HG03442 (cell line): ENCODE results near the gene GSTO1.
A peak's percentile ranks its signal among the peaks of the same experiment; 100 is the strongest.

Experiments
- ATAC-seq: cut with Tn5 transposase; IDR thresholded peaks from one replicate; pipeline ENCODE4 v1.9.1; 2021; ENCODE audit warnings: mild to moderate bottlenecking, moderate library complexity; ENCODE audit not compliant: unreplicated experiment

Gene GSTO1

GRCh38 chr10:104274762-104275721 is 20.4 kb downstream of the GSTO1 start:
- ATAC-seq, result peak; percentile 84

- ATAC-seq, result no peak
These were observed 21.5 kb downstream of the GSTO1 start for GRCh38 chr10:104276192-104276591.

GRCh38 chr10:104277785-104278184 is 23.1 kb downstream of the GSTO1 start:
- no peak for ATAC-seq

GRCh38 chr10:104279550-104280259 is 25.0 kb downstream of the GSTO1 start:
- ATAC-seq, result no peak

- ATAC-seq, result no peak
These were observed 27.0 kb downstream of the GSTO1 start for GRCh38 chr10:104281694-104282093.

GRCh38 chr10:104284846-104285245 is 30.2 kb downstream of the GSTO1 start:
- ATAC-seq, result no peak

- no peak for ATAC-seq
These were observed 32.2 kb downstream of the GSTO1 start for GRCh38 chr10:104286939-104287338.

GRCh38 chr10:104288355-104288754 is 33.7 kb downstream of the GSTO1 start:
- ATAC-seq, result no peak

- peak; percentile 99 for ATAC-seq
These were observed 36.8 kb downstream of the GSTO1 start for GRCh38 chr10:104291439-104291951.

GRCh38 chr10:104293011-104293410 is 38.3 kb downstream of the GSTO1 start:
- ATAC-seq, result no peak

- ATAC-seq, result no peak
These were observed 39.2 kb downstream of the GSTO1 start for GRCh38 chr10:104293781-104294321.

GRCh38 chr10:104296687-104297436 is 42.2 kb downstream of the GSTO1 start:
- ATAC-seq, result no peak

GRCh38 chr10:104297697-104298660 is 43.3 kb downstream of the GSTO1 start:
- ATAC-seq, result no peak

- ATAC-seq, result no peak
These were observed 44.6 kb downstream of the GSTO1 start for GRCh38 chr10:104299031-104299904.

- ATAC-seq, result no peak
These were observed 45.5 kb downstream of the GSTO1 start for GRCh38 chr10:104300002-104300735.

GRCh38 chr10:104300736-104301292 is 46.1 kb downstream of the GSTO1 start:
- no peak for ATAC-seq

- ATAC-seq, result no peak
These were observed 47.4 kb downstream of the GSTO1 start for GRCh38 chr10:104301907-104302690.
